CD14-positive monocyte (primary cell): ENCODE results near the gene SPESP1. TPM values are rescaled to one million over a fixed set of nuclear protein-coding genes. Genes with fewer than 3 reads are reported as not detected.
"Not testable (repeated sequence)": the region's sequence is repeated elsewhere in the genome, so short reads cannot be mapped to it uniquely, and the experiment has no call there.

Experiments used
- DNase-seq, 3 donors: peaks; one replicate each; pipeline ENCODE4 v3.0.0-alpha.2; 2011 to 2022
- H2AFZ ChIP-seq: 2 replicates; pipeline ENCODE4 v1.6.0; 2012; ENCODE audit warnings: mild to moderate bottlenecking, low read depth, low read length, inconsistent platforms; ENCODE audit not compliant: insufficient read depth, poor library complexity, severe bottlenecking
- H3K27ac ChIP-seq, 2 donors: 1 replicate in 1 of 2; 2 replicates in 1 of 2; pipeline ENCODE4 v1.5.1; 2012 to 2013; ENCODE audit warnings: low read length in 2 of 2, control low read depth in 1 of 2, inconsistent platforms in 1 of 2, low read depth in 1 of 2, mild to moderate bottlenecking in 1 of 2
- H3K27me3 ChIP-seq, 2 donors: one replicate each; pipeline versions ENCODE4 v1.6.0 to v1.6.1; 2011 to 2013; ENCODE audit warnings: low read length in 2 of 2; ENCODE audit not compliant: control insufficient read depth in 2 of 2, insufficient read depth in 2 of 2
- H3K36me3 ChIP-seq, 2 donors: replicated peaks in 1 of 2; 1 replicate in 1 of 2; 2 replicates in 1 of 2; pipeline versions ENCODE4 v1.5.1 to v1.6.1; 2012 to 2013; ENCODE audit warnings: low read length in 2 of 2, control low read depth in 1 of 2, inconsistent platforms in 1 of 2, mild to moderate bottlenecking in 1 of 2; ENCODE audit not compliant: insufficient read depth in 2 of 2, control insufficient read depth in 1 of 2
- H3K4me1 ChIP-seq, 2 donors: 1 replicate in 1 of 2; 2 replicates in 1 of 2; pipeline versions ENCODE4 v1.5.1 to v1.6.1; 2012 to 2013; ENCODE audit warnings: low read length in 2 of 2, control low read depth in 1 of 2, inconsistent platforms in 1 of 2, mild to moderate bottlenecking in 1 of 2, moderate library complexity in 1 of 2; ENCODE audit not compliant: insufficient read depth in 2 of 2, control insufficient read depth in 1 of 2
- H3K4me2 ChIP-seq: replicated peaks from 2 replicates; pipeline ENCODE3; 2012; ENCODE audit warnings: low read length, moderate library complexity, mild to moderate bottlenecking; ENCODE audit not compliant: poor library complexity, severe bottlenecking; ENCODE audit errors: extremely low read depth
- H3K4me3 ChIP-seq, 3 experiments: fragments of 200-600 bp in 1 of 3; sonication (generic) in 1 of 3; replicated peaks in 1 of 3; 1 replicate in 2 of 3; 2 replicates in 1 of 3; pipeline ENCODE4 v1.5.1; 2011 to 2013; ENCODE audit warnings: low read length in 3 of 3, mild to moderate bottlenecking in 3 of 3, control low read depth in 2 of 3, low read depth in 2 of 3, inconsistent platforms in 1 of 3, moderate library complexity in 1 of 3
- H3K79me2 ChIP-seq: 2 replicates; pipeline ENCODE4 v1.6.0; 2012; ENCODE audit warnings: mild to moderate bottlenecking, control low read depth, inconsistent platforms, low read length, moderate library complexity; ENCODE audit not compliant: insufficient read depth
- H3K9ac ChIP-seq: 2 replicates; pipeline ENCODE4 v1.6.0; 2017; ENCODE audit warnings: low read length, mild to moderate bottlenecking; ENCODE audit not compliant: insufficient read depth, poor library complexity, severe bottlenecking
- H3K9me3 ChIP-seq, 2 donors: replicated peaks in 1 of 2; 1 replicate in 1 of 2; 2 replicates in 1 of 2; pipeline versions ENCODE4 v1.5.1 to v1.6.1; 2012 to 2013; ENCODE audit warnings: low read length in 2 of 2, control low read depth in 1 of 2; ENCODE audit not compliant: control insufficient read depth in 1 of 2, insufficient read depth in 1 of 2
- H4K20me1 ChIP-seq: 2 replicates; pipeline ENCODE4 v1.6.0; 2012; ENCODE audit warnings: mild to moderate bottlenecking, low read length, control low read depth, moderate library complexity; ENCODE audit not compliant: insufficient read depth
- H3K27ac Mint-ChIP-seq, 7 donors: one replicate each; pipeline ENCODE4 v1.8.0; 2020; ENCODE audit warnings: mild to moderate bottlenecking in 7 of 7, mixed read lengths in 7 of 7, moderate library complexity in 6 of 7, inconsistent platforms in 2 of 7
- H3K27me3 Mint-ChIP-seq, 3 donors: one replicate each; pipeline ENCODE4 v1.8.0; 2021 to 2022; ENCODE audit warnings: low read depth in 3 of 3, mild to moderate bottlenecking in 3 of 3, mixed read lengths in 3 of 3, moderate library complexity in 3 of 3, inconsistent platforms in 1 of 3
- H3K36me3 Mint-ChIP-seq, 2 donors: one replicate each; pipeline ENCODE4 v1.8.0; 2020; ENCODE audit warnings: mixed read lengths in 2 of 2, inconsistent platforms in 1 of 2, mild to moderate bottlenecking in 1 of 2
- H3K4me1 Mint-ChIP-seq: one replicate; pipeline ENCODE4 v1.8.0; 2020; ENCODE audit warnings: mild to moderate bottlenecking, mixed read lengths
- H3K4me3 Mint-ChIP-seq, 2 donors: one replicate each; pipeline ENCODE4 v1.8.0; 2020; ENCODE audit warnings: mild to moderate bottlenecking in 2 of 2, mixed read lengths in 2 of 2, moderate library complexity in 1 of 2
- H3K9me3 Mint-ChIP-seq, 7 donors: one replicate each; pipeline ENCODE4 v1.8.0; 2020 to 2022; ENCODE audit warnings: mixed read lengths in 7 of 7, mild to moderate bottlenecking in 6 of 7, moderate library complexity in 6 of 7, inconsistent platforms in 2 of 7
- WGBS: methylation state at CpG from one replicate; pipeline ENCODE4 v1.1.5; 2013; ENCODE audit warnings: missing lambda C conversion rate; ENCODE audit not compliant: insufficient coverage; 5-methylcytosine and 5-hydroxymethylcytosine counted together
- intact Hi-C, 2 donors: fragments of 100-400 bp; cut with micrococcal nuclease; formaldehyde crosslinking; loops; one replicate each; pipeline versions ENCODE4 v1.15.0 to v1.15.1; 2023
- polyA plus RNA-seq, 3 donors: library from polyadenylated mRNA; depleted of rRNA in 1 of 3; unstranded in 2 of 3; stranded (reverse) in 1 of 3; fragments of 300-500 nt in 2 of 3; fragments of >200 nt in 1 of 3; fragmentation: Illumina TruSeq in 2 of 3; gene quantifications; 1 replicate in 2 of 3; 2 replicates in 1 of 3; pipeline ENCODE4 v1.2.3, GENCODE V29; 2012 to 2021
- TF ChIP-seq, protein P1 (sequence below): fragments of 200-600 bp; IDR thresholded peaks from one replicate; pipeline ENCODE4 v1.8.0; 2022; ENCODE audit warnings: antibody characterized with exemption, mild to moderate bottlenecking

The SPESP1 gene
- polyA plus RNA-seq, 3 donors = 0.17 to 0.86 (median 0.47) TPM

DNA sequence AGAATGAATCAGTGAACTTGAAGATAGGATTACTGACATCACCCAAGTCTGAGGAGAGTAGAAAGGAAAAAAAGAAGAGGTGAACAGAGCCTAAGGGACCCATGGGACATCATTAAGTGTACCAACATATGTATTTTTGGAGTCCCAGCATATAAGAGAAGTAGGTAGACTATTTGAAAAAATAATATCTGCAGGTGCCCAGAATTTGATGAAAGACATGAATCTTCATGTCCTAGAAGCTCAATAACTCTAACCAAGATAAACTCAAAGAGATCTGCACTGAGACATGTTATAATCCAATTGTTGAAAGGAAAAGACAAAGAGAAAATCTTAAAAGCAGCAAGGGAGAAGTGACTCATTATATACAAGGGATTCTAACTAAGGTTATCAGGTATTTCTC lies 39.0 kb downstream of the SPESP1 start:
- Histone ChIP-seq H4K20me1 (no peaks in the 10 kb centered on the region), H3K4me3 (no peak overlapping the region), H3K27me3 (no peaks in the 10 kb centered on the region), H3K36me3 (no peaks in the 10 kb centered on the region), H3K9ac (no peak overlapping the region), H3K9me3 (peaks cover 0 to 8% of the 10 kb centered on the region in 2 donors), H3K4me2 (no peak overlapping the region), H3K27ac (no peak overlapping the region), H2AFZ (no peak overlapping the region), H3K79me2 (no peaks in the 10 kb centered on the region), H3K4me1 (no peaks in the 10 kb centered on the region)
- Mint-ChIP-seq H3K4me1 (peaks cover 1% of the 10 kb centered on the region), H3K36me3 (no peaks in the 10 kb centered on the region), H3K27me3 (peaks cover 0 to 2% (median 2%) of the 10 kb centered on the region in 3 donors), H3K9me3 (peaks cover 3 to 21% (median 10%) of the 10 kb centered on the region in 7 donors), H3K4me3 (no peak overlapping the region), H3K27ac (no peak overlapping the region)
- DNase-seq = no peak
- TF ChIP-seq, protein P1, sequence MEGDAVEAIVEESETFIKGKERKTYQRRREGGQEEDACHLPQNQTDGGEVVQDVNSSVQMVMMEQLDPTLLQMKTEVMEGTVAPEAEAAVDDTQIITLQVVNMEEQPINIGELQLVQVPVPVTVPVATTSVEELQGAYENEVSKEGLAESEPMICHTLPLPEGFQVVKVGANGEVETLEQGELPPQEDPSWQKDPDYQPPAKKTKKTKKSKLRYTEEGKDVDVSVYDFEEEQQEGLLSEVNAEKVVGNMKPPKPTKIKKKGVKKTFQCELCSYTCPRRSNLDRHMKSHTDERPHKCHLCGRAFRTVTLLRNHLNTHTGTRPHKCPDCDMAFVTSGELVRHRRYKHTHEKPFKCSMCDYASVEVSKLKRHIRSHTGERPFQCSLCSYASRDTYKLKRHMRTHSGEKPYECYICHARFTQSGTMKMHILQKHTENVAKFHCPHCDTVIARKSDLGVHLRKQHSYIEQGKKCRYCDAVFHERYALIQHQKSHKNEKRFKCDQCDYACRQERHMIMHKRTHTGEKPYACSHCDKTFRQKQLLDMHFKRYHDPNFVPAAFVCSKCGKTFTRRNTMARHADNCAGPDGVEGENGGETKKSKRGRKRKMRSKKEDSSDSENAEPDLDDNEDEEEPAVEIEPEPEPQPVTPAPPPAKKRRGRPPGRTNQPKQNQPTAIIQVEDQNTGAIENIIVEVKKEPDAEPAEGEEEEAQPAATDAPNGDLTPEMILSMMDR = no peak
- intact Hi-C loops = no loop called here

DNA sequence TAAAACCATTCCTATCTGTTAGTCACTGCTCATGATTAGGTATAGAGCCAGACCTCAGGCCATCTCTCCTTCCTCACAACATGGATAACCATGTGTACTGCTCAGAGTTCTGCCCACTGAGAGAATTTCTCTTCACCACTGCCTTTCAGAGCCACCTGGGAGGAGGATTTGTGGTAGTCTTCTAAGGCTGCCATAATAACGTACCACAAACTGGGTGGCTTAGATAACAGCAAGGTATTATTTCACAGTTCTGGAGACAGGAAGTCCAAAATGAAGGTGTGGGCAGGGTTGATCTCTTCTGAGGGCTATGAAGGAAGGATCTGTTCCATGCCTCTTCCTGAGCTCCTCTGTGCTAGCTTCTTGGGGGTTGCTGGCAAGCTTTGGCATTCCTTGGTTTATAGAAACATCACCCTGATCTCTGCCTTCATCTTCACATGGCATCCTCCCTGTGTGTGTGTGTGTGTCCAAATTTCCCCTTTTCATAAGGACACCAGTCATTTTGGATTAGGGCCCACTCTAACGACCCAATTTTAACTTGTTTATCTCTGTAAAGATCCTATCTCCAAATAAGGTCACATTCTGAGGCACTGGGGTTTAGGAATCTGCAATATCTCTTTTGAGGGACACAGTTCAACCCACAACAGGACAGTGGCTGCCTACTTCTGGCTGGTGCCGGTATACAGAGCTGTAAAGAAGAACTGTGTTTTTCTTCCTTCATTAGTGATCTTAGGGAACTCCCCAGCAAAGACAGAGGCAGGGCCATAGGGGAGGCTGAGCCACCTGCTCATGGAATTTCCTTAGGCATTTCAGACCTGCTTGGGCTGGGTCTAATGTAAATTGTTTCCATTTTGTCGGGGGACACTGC lies 42.1 kb downstream of the SPESP1 start:
- Histone ChIP-seq H3K4me1 (no peaks in the 10 kb centered on the region), H3K9me3 (peaks cover 8 to 11% of the 10 kb centered on the region in 2 donors), H3K4me3 (no peak overlapping the region), H3K9ac (no peak overlapping the region), H3K27me3 (no peaks in the 10 kb centered on the region), H3K27ac (no peak overlapping the region), H4K20me1 (no peaks in the 10 kb centered on the region), H3K4me2 (no peak overlapping the region), H3K79me2 (no peaks in the 10 kb centered on the region), H3K36me3 (no peaks in the 10 kb centered on the region), H2AFZ (no peak overlapping the region)
- Mint-ChIP-seq H3K27me3 (peaks cover 0 to 2% (median 2%) of the 10 kb centered on the region in 3 donors), H3K9me3 (peaks cover 6 to 34% (median 21%) of the 10 kb centered on the region in 7 donors), H3K4me1 (no peaks in the 10 kb centered on the region), H3K36me3 (no peaks in the 10 kb centered on the region), H3K4me3 (no peak overlapping the region), H3K27ac (no peak overlapping the region)
- TF ChIP-seq, protein P1 = no peak
- intact Hi-C loops = no loop called here
- no peak for DNase-seq
- 58% methylated on average over 2 of the region's 4 CpGs for WGBS

DNA sequence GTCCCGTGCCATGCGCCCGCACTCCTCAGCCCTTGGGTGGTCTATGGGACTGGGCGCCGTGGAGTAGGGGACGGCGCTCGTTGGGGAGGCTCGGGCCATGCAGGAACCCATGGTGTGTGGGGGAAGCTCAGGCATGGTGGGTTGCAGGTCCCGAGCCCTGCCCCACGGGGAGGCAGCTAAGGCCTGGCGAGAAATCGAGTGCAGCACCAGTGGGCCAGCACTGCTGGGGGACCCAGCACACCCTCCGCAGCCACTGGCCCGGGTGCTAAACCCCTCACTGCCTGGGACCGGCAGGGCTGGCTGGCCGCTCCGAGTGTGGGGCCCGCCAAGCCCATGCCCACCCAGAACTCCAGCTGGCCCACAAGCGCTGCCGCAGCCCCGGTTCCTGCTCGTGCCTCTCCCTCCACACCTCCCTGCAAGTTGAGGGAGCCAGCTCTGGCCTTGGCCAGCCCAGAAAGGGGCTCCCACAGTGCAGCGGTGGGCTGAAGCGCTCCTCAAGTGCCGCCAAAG lies 45.4 kb downstream of the SPESP1 start:
- 98% methylated on average over 21 of the region's 26 CpGs for WGBS
- H3K36me3 Mint-ChIP-seq, H3K4me1 ChIP-seq, H3K27me3 Mint-ChIP-seq, H3K9ac ChIP-seq, H3K27ac Mint-ChIP-seq, H3K36me3 ChIP-seq, intact Hi-C loops, H3K4me2 ChIP-seq, H3K4me3 Mint-ChIP-seq, H3K4me3 ChIP-seq, H2AFZ ChIP-seq, H4K20me1 ChIP-seq, H3K27me3 ChIP-seq, H3K27ac ChIP-seq, H3K79me2 ChIP-seq, DNase-seq, H3K4me1 Mint-ChIP-seq: not testable (repeated sequence)
- peaks cover 6 to 27% (median 14%) of the 10 kb centered on the region in 7 donors for H3K9me3 Mint-ChIP-seq
- H3K9me3 ChIP-seq = peaks cover 0 to 13% of the 10 kb centered on the region in 2 donors
